ENCODE results near the gene PARP14.

GRCh38 chr3:122692674-122693073 lies 12.0 kb downstream of the PARP14 start:
- no peak for TF ChIP-seq CTCF (IDR thresholded peaks at IDR 0.05)
- no peak for TF ChIP-seq POLR2A (IDR thresholded peaks at IDR 0.05)
